ENCODE data around the gene SPOCK3.

Gene SPOCK3

GRCh38 chr4:166956484-166956883 is 277.8 kb downstream of the SPOCK3 start:
- no peak for TF ChIP-seq CTCF (IDR thresholded peaks at IDR 0.05; ENCODE audit: low read length, missing control alignments)
- H3K4me3 ChIP-seq (replicated peaks; ENCODE audit: low read depth, low read length): no peak overlapping the region
- no peak for DNase-seq (ENCODE audit: low read depth)

- no peak overlapping the region for H3K4me3 ChIP-seq (replicated peaks; ENCODE audit: low read depth, low read length)
- TF ChIP-seq CTCF (IDR thresholded peaks at IDR 0.05; ENCODE audit: low read length, missing control alignments): no peak
- DNase-seq (ENCODE audit: low read depth): no peak
These were observed 292.7 kb downstream of the SPOCK3 start for GRCh38 chr4:166941629-166942028.

- no peak overlapping the region for H3K4me3 ChIP-seq (replicated peaks; ENCODE audit: low read depth, low read length)
- no peak for DNase-seq (ENCODE audit: low read depth)
- TF ChIP-seq CTCF (IDR thresholded peaks at IDR 0.05; ENCODE audit: low read length, missing control alignments): no peak
These were observed 303.8 kb downstream of the SPOCK3 start for GRCh38 chr4:166930464-166930863.

GRCh38 chr4:166924424-166924823 is 309.9 kb downstream of the SPOCK3 start:
- no peak overlapping the region for H3K4me3 ChIP-seq (replicated peaks; ENCODE audit: low read depth, low read length)
- no peak for TF ChIP-seq CTCF (IDR thresholded peaks at IDR 0.05; ENCODE audit: low read length, missing control alignments)
- no peak for DNase-seq (ENCODE audit: low read depth)

GRCh38 chr4:166913926-166914325 is 320.4 kb downstream of the SPOCK3 start:
- no peak for DNase-seq (ENCODE audit: low read depth)
- no peak overlapping the region for H3K4me3 ChIP-seq (replicated peaks; ENCODE audit: low read depth, low read length)

GRCh38 chr4:166903408-166903807 is 330.9 kb downstream of the SPOCK3 start:
- no peak for TF ChIP-seq CTCF (IDR thresholded peaks at IDR 0.05; ENCODE audit: low read length, missing control alignments)
- DNase-seq (ENCODE audit: low read depth): no peak
- H3K4me3 ChIP-seq (replicated peaks; ENCODE audit: low read depth, low read length): no peak overlapping the region

More at GRCh38 chr4:166913926-166914325, 320.4 kb downstream of the SPOCK3 start:
- TF ChIP-seq CTCF (IDR thresholded peaks at IDR 0.05; ENCODE audit: low read length, missing control alignments): no peak

- DNase-seq (ENCODE audit: low read depth): no peak
- TF ChIP-seq CTCF (IDR thresholded peaks at IDR 0.05; ENCODE audit: low read length, missing control alignments): no peak
- no peak overlapping the region for H3K4me3 ChIP-seq (replicated peaks; ENCODE audit: low read depth, low read length)
These were observed 331.4 kb downstream of the SPOCK3 start for GRCh38 chr4:166902941-166903340.
